Measurements from ENCODE around the gene AARS2.

DNA sequence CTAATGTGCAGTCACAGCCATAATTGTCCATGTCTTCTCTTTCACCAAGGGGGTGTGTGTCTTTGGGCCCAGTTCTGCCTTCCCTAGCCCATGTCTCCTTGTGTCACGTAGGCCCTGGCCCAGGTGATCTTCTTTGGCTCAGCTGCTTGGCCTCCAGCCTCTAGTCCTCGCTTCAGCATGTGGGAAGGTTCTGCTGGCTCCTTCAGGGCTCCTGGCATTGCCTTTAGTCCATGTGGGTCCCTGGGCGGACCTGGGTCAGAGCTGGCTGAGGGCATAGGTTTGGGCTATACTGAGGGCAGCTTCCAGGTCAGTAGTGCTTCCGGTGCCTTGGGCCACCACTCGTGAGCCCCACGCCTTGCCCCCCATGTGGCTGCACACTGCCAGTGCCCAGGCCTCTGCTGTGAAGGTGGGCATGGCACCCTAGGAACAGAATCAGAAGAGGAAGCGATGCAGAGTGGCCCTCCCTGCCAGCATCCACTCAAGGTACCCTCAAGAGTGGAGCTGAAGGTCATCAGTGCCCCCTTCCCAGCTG is 12.8 kb downstream of the AARS2 start:
- TF ChIP-seq, protein P1, sequence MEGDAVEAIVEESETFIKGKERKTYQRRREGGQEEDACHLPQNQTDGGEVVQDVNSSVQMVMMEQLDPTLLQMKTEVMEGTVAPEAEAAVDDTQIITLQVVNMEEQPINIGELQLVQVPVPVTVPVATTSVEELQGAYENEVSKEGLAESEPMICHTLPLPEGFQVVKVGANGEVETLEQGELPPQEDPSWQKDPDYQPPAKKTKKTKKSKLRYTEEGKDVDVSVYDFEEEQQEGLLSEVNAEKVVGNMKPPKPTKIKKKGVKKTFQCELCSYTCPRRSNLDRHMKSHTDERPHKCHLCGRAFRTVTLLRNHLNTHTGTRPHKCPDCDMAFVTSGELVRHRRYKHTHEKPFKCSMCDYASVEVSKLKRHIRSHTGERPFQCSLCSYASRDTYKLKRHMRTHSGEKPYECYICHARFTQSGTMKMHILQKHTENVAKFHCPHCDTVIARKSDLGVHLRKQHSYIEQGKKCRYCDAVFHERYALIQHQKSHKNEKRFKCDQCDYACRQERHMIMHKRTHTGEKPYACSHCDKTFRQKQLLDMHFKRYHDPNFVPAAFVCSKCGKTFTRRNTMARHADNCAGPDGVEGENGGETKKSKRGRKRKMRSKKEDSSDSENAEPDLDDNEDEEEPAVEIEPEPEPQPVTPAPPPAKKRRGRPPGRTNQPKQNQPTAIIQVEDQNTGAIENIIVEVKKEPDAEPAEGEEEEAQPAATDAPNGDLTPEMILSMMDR (IDR thresholded peaks at IDR 0.05): no peak
- no peak for TF ChIP-seq POLR2A (IDR thresholded peaks at IDR 0.05)

Data from adrenal gland (tissue), 5 donors.